GM10248 (cell line): ENCODE results near the gene UBE2D3.

Experiments used
- CTCF ChIA-PET: fragments of 300-600 bp; sonication (Branson Sonifier 250); formaldehyde crosslinking; extraction: SDS; loops from one replicate; lab custom pipeline; 2021; ENCODE audit warnings: antibody characterized with exemption; lab: Yijun Ruan, JAX
- POLR2A ChIA-PET: fragments of 350-650 bp; sonication (Branson Sonifier 250); formaldehyde crosslinking; extraction: SDS; loops from one replicate; lab custom pipeline; 2020; ENCODE audit warnings: antibody characterized with exemption; lab: Yijun Ruan, JAX
- DNase-seq: peaks from one replicate; pipeline ENCODE4 v3.0.0; 2012; ENCODE audit errors: extremely low spot score
- TF ChIP-seq, protein P1 (sequence below): IDR thresholded peaks from 2 replicates; pipeline ENCODE4 v1.5.1; 2012; ENCODE audit warnings: mild to moderate bottlenecking, low read depth; ENCODE audit errors: extremely low read depth, missing control alignments, control extremely low read depth

Gene UBE2D3

DNA sequence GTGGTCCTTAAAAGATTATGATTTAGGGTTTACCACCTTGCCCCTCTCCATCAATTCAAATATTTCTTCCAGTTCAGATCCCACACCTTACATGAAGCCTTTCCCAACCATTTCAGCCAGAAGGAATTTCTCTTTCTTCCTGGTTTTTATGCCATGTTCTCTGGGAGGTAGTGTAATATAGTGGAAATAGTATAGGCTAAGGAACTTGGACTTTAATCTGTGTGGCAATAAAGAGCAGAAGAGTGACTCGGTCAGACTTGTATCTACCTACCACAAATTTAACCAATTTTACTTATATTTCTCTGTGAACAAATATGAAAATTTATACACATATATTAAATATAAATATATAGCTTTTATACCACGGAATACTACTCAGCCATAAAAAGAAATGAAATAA is 23.0 kb upstream of the UBE2D3 start:
- CTCF ChIA-PET = interaction anchor here (1.0 to 2.1 kb wide), 3 partner anchors 13 to 17 kb away, joined by 3 to 12 read pairs (median 3); no protein-coding TSS in a partner anchor

DNA sequence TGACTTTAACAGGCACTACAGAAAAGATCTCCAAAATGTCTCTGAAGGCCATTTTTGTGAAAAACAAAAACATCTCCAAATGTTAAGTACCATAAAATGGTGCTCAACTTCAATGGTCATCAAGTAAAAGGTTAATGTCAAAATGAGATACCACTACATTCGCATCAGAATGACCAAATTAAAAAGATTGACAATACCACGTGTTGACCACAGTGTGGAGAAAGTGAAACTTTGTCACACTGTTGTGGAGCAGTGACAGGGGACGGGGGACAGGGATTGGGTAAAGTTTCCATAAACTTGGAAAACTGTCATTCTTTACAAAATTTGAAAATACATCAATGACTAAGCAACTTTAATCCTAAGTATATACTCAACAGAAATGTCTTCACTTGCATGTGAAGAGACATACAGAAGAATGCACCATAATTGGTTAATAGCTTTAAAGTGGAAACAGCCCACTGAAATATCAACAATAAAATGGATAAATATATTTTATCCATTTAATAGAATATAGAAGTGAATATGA is 22.3 kb upstream of the UBE2D3 start:
- ChIA-PET POLR2A (no interaction called here), CTCF (interaction anchor here (1.0 to 2.1 kb wide), 3 partner anchors 12 to 17 kb away, joined by 3 to 12 read pairs (median 3); no protein-coding TSS in a partner anchor)
- TF ChIP-seq, protein P1, sequence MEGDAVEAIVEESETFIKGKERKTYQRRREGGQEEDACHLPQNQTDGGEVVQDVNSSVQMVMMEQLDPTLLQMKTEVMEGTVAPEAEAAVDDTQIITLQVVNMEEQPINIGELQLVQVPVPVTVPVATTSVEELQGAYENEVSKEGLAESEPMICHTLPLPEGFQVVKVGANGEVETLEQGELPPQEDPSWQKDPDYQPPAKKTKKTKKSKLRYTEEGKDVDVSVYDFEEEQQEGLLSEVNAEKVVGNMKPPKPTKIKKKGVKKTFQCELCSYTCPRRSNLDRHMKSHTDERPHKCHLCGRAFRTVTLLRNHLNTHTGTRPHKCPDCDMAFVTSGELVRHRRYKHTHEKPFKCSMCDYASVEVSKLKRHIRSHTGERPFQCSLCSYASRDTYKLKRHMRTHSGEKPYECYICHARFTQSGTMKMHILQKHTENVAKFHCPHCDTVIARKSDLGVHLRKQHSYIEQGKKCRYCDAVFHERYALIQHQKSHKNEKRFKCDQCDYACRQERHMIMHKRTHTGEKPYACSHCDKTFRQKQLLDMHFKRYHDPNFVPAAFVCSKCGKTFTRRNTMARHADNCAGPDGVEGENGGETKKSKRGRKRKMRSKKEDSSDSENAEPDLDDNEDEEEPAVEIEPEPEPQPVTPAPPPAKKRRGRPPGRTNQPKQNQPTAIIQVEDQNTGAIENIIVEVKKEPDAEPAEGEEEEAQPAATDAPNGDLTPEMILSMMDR = no peak
- no peak for DNase-seq

More for the DNA sequence above, 23.0 kb upstream of the UBE2D3 start:
- DNase-seq = no peak
- TF ChIP-seq, protein P1 = no peak
- POLR2A ChIA-PET = interaction anchor here (0.8 kb wide), 1 partner anchor 22 kb away, joined by 4 read pairs; no protein-coding TSS in a partner anchor

DNA sequence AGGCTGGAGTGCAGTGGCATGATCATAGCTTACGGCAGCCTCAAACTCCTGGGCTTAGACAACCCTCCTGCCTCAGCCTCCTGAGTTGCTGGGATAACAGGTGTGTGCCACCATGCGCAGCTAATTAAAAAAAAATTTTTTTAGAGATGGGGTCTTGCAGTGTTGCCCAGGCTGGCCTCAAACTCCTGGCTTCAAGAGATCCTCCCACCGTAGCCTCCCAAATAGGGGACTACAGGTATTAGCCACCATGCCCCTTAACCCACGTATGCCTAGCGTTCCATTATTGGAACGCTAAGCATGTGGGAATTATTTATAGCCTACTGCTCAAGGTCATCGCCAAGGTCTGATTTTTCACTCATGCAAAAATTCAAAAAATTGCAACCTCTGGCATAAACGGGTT is 20.3 kb upstream of the UBE2D3 start:
- TF ChIP-seq, protein P1 = no peak
- DNase-seq = no peak
- ChIA-PET CTCF (interaction anchor here (1.0 kb wide), 1 partner anchor 10 kb away, joined by 3 read pairs; no protein-coding TSS in a partner anchor), POLR2A (no interaction called here)

DNA sequence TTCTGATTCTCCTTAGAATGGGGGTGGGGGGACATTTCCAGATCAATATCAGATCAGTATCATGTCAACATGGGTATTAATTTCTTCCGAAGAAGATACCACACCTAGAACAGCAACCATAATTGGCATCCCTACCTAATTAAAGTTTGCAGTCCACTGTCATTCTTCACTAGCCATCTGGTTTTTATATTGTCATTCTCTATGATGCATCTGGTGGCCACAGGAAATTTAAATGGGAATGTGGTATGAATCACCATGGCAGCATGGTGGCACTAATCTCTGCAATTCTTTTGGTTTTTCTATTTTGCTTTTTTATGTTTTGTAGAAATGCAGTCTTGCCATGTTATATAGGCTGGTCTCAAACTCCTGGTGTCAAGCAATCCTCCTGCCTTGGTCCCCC is 16.6 kb upstream of the UBE2D3 start:
- ChIA-PET CTCF (no interaction called here), POLR2A (no interaction called here)
- DNase-seq = no peak
- TF ChIP-seq, protein P1 = no peak

DNA sequence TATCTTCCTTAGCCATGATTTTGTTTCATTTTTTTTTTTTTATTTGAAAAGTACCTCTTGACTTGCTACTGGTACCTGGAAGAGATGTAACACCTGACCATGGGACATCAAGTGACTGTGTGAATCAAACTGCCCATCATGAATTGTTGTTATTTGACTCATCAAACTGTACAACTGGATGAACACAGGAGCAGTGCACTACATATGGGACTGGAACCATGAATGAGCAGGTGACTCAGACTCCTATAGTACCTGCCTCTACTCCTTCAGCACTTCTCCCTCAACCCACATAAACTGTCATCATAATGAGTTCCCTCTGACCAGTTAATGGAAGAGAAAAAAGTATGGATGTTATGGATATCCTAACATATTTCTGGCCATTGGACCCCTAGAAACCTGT is 15.9 kb upstream of the UBE2D3 start:
- POLR2A ChIA-PET = no interaction called here
- DNase-seq = no peak
- TF ChIP-seq, protein P1 = no peak
- CTCF ChIA-PET = no interaction called here

DNA sequence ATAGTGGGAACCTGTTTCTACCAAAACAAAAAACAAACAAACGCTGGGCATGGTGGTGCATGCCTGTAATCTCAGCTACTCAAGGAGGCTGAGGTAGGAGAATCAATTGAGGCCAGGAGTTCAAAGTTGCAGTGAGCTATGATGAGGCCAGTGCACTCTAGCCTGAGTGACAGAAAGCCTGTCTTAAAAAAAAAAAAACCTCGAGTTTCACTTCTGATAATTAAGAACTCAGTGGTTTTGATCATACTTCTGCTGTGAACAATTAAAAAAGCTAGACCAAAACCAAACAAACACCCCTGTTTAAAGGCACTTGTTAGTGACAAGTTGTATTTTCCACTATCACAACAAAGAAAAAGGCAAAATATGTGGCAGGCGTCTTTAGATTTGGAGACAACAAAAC is 15.0 kb upstream of the UBE2D3 start:
- ChIA-PET CTCF (interaction anchor here (2.2 kb wide), 1 partner anchor 15 kb away, joined by 8 read pairs; the partner anchor contains the start of gene UBE2D3), POLR2A (no interaction called here)
- TF ChIP-seq, protein P1 = no peak
- DNase-seq = no peak
